Umbilical cord (tissue), 2 donors: ENCODE measurements around the gene RCE1. TPM values are rescaled to one million over a fixed set of nuclear protein-coding genes. Genes with fewer than 3 reads are reported as not detected.

Experiments
- DNase-seq: peaks from one replicate; pipeline ENCODE4 v3.0.0-alpha.2; 2015; ENCODE audit warnings: low spot score
- total RNA-seq: library from RNA; depleted of rRNA; stranded (reverse); fragments of >200 nt; gene quantifications from one replicate; pipeline ENCODE4 v1.2.3, GENCODE V29; 2014; ENCODE audit warnings: low replicate concordance; ENCODE audit not compliant: insufficient read depth

RCE1 gene
- total RNA-seq, 1 donor from 2014 or later, result 12.3 TPM

DNA sequence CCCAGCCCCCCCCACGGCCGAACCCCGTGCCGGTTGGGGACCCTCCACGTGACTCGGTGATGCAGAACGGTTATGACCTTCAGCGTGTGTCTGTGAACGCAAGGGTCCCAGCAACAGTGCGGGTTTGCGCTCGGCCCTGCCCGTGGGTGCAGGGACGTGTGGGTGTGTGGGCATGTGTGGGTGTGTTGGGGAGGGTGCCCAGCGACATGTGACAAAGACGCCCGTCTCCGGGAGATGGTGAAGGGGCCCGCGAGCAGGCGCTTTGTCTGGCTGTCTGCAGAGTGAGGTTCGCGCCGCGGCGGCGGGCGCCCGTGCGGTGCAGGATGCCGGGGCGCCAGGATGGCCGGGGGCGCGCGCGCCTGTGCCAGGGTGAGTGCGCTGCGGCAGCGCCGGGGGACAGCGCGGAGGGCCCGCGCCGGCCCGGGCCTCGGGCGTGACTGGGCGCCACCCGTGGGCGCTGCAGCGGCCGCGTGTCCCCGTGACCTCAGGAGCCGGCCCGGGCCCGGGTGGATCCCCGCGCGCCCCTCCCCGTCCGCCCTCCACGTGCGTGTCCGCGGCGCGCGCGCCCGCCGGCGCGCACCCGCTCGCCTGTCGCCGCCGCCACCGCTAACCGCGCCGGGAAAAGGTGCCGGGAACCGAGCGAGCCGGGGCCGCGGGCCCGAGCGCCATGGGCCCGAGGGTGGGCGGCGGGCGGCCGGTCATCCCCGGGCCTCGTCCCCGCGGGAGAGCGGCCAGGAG is 13.4 kb downstream of the RCE1 start, which contains the start of gene LRFN4:
LRFN4 (plus strand) TSS at position 569 of the 738 bp plus-strand sequence. CDS start 681 bp downstream, outside the sequence.
- DNase-seq, result no peak

DNA sequence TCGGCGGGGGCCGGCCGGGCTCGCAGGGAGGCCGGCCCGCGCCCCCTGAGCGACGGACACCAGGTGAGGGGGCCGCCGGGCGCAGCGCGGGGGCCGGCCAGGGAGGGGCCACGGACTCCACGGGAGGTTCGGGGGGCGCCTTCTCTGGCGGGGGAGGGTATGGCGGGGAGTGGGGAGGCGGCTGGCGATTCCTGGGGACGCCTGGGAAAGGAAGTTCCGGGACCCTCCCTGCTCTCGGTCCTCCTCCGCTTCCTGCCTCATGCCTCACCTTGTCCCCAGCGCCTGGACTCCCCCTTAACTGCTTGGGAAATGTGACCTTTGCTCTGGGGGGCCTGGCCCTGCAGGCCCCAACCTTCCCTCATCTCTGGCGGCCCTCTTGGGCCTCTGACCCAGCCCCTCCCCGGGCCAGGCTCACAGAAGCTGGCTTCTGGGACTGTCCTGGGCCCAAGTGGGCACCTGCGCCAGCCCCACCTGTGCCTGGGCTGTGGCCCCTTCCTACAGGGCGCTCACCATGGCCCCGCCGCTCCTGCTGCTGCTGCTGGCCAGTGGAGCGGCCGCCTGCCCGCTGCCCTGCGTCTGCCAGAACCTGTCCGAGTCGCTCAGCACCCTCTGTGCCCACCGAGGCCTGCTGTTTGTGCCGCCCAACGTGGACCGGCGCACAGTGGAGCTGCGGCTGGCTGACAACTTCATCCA is 14.1 kb downstream of the RCE1 start:
- no peak for DNase-seq

DNA sequence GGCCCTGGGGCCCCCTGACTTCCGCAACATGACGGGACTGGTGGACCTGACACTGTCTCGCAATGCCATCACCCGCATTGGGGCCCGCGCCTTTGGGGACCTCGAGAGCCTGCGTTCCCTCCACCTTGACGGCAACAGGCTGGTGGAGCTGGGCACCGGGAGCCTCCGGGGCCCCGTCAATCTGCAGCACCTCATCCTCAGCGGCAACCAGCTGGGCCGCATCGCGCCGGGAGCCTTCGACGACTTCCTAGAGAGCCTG is 14.6 kb downstream of the RCE1 start:
- DNase-seq, result no peak

DNA sequence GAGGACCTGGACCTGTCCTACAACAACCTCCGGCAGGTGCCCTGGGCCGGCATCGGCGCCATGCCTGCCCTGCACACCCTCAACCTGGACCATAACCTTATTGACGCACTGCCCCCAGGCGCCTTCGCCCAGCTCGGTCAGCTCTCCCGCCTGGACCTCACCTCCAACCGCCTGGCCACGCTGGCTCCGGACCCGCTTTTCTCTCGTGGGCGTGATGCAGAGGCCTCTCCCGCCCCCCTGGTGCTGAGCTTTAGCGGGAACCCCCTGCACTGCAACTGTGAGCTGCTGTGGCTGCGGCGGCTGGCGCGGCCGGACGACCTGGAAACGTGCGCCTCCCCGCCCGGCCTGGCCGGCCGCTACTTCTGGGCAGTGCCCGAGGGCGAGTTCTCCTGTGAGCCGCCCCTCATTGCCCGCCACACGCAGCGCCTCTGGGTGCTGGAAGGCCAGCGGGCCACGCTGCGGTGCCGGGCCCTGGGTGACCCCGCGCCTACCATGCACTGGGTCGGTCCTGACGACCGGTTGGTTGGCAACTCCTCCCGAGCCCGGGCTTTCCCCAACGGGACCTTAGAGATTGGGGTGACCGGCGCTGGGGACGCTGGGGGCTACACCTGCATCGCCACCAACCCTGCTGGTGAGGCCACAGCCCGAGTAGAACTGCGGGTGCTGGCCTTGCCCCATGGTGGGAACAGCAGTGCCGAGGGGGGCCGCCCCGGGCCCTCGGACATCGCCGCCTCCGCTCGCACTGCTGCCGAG is 15.1 kb downstream of the RCE1 start:
- no peak for DNase-seq

DNA sequence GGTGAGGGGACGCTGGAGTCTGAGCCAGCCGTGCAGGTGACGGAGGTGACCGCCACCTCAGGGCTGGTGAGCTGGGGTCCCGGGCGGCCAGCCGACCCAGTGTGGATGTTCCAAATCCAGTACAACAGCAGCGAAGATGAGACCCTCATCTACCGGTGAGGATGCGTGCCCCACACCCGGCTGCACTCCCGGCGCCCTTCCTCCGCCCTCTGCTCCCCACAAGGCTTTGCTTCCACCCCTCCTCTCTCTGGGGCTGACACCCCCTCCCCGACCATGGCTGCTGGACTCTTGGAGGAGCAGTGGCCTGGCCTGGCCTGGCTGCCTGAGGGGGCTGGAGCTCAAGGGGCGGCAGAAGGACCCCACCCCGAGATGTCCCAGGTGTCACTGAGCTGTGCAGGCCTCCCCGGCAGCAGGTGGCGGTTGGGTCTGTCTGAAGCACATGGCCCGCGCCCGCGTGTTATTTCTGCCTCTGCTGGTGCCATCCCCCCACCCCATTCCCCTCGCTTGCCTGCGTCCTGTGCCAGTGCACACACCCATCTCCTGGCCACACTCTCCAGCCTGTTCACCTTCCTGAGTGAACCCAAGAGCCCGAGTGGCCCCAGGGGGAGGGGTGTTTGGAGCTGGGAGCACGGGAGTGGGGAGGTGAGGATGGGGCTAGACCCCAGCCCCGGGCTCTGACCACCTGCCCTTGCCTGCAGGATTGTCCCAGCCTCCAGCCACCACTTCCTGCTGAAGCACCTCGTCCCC is 15.9 kb downstream of the RCE1 start:
- DNase-seq, result no peak

DNA sequence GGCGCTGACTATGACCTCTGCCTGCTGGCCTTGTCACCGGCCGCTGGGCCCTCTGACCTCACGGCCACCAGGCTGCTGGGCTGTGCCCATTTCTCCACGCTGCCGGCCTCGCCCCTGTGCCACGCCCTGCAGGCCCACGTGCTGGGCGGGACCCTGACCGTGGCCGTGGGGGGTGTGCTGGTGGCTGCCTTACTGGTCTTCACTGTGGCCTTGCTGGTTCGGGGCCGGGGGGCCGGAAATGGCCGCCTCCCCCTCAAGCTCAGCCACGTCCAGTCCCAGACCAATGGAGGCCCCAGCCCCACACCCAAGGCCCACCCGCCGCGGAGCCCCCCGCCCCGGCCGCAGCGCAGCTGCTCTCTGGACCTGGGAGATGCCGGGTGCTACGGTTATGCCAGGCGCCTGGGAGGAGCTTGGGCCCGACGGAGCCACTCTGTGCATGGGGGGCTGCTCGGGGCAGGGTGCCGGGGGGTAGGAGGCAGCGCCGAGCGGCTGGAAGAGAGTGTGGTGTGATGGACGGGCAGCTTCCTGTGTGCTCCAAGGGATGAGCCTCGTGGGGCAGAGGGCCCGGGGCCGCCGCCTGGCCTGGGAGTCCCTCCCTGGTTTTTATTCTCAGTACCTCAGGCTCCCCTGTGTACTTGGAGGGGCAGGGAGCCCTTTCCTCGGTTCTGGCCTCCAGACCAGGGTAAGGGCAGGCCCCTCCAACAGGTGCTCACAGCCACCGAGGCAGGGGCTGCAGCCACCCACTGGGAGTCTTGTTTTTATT is 16.6 kb downstream of the RCE1 start:
- DNase-seq, result no peak

DNA sequence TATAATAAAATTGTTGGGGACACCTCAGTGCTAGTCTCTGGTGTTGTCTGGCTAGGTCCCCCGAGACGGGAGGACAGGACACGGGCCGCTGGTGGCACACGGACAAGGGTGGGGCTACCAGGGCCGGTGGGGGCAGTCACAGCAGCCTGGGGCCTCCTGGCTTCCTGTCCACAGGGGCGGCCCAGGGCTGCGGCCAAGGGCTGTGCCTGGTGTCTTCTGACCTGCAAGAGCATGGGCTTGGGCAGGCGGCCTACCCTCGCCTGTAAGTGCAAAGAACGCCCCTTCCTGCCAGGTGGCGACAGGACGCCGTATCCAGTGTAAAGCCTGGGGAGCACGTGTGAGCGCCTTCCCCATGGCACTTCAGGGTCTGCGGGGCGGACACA is 17.2 kb downstream of the RCE1 start:
- no peak for DNase-seq

DNA sequence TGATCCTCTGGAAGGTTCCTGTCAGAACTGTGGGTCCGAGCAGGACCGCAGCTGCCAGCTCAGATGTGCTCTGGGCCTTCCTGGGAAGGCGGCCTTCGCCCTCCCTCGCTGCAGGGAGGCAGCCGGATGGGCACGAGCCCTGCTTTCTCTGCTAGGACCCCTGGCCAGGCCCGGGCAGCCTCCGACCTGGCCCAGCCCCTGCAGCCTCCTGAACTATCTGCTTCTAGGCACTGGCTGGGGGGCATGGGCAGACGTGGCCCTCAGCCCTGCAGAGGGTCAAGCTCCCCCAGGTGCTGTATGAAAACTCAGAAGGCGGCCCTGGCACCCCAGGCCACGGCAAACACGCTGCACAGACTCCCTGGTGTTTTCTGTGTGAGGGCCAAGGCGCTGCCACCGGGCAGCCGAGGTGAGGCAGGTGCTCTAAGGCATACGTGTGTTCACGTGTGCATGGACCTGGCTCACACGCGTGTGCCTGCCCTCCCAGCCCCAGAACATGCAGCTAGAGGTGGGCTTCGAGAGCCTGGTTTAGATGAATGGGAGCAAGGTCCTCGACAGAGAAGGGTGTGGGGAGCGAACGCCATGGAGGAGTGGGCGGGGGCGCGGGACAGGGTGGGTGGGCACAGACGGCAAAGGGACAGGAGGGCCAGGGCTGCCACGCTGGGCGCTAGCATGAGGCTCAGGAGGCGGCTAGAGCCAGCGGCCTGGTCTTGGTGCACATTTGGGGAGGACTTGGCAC is 18.0 kb downstream of the RCE1 start:
- DNase-seq, result no peak

DNA sequence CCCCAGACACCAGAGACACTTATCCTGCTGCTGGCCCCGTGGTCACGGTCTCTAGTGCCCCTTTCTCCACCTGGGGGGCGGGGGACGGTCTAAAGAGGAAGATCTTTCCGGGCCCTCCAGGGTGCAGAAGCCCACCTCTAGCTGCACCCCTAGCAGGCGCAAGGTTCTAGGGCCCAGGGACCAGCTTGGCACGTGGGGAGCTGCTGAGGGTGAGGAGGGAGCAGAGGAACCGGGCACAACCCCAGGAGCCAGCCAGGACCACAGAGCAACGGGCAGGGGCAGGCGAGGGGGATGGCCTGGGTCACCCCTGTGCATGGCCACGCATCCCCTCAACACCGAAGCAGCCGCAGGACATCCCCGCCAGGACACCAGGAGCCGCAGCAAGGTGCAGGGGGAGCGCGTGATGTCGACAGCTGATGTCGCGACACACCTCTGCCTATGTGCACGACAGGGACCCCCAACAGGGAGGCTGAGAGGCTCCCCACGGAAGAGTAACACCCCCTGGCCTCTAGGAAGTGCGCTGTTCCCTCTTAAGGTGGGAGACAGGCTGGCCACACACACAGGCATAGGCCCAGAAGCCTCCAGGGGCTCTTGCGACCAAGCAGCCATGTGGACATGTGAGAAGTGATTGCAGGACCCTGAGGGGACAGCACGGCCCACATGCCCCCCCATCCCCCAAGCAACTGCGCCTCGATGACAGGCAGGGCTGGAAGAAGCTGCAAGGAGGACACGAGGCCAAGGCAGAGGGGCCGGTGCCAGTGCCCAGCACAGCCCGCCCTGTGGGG is 18.7 kb downstream of the RCE1 start:
- no peak for DNase-seq

DNA sequence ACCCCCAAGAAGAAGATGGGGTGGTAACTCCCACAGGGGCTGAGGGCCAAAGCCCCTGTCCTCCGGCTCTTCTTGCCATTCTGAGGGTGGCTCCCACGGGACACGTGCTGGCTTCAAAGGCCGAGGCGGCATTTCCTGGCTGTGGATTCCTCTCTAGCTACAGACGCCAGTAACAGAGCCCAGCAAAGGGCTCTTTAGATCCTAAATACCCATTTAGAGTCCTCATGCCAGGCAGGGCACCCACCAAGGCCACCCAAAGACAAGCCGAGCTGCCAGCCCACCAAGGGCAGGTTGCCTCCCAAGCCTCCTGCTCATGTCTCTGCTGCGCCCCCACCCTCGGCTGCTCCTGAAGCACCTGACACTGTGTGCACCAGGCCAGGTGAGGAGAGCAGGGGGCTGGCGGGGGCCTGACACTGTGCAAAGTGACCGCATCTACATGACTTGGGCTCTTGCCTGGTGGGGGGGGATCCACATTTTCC is 19.4 kb downstream of the RCE1 start:
- no peak for DNase-seq

DNA sequence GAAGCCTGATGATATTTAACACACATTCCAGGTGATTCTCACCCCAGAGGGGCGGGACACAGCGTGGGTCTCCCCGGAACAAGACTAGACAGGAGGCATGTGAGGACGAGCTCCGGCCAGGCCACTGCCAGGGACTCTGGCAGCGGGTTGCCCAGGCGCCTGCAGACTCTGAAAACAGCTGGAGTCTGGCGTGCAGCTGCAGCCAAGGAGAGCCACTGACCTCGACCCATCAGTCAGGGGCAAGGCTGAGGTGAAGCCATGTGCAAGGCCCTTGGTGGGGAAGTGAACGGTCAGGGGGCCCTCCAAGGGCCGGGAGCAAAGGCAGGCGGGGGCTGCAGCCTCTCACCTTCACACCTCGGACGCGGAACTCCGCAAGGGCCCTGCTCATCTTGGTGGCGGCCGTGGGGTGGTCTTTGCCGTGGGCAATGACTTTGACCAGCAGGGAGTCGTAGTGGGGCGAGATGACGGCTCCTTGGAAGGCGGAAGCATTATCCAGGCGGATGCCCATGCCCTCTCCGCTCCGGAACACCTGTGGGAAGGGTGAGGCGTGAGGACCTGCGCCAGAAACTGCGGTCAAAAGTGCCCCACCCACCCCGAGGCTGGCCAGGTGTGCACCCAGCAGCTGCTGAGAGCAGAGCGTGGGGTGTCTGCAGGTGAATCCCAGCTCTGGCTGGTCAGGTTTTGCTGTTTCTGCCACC is 20.3 kb downstream of the RCE1 start:
- no peak for DNase-seq

DNA sequence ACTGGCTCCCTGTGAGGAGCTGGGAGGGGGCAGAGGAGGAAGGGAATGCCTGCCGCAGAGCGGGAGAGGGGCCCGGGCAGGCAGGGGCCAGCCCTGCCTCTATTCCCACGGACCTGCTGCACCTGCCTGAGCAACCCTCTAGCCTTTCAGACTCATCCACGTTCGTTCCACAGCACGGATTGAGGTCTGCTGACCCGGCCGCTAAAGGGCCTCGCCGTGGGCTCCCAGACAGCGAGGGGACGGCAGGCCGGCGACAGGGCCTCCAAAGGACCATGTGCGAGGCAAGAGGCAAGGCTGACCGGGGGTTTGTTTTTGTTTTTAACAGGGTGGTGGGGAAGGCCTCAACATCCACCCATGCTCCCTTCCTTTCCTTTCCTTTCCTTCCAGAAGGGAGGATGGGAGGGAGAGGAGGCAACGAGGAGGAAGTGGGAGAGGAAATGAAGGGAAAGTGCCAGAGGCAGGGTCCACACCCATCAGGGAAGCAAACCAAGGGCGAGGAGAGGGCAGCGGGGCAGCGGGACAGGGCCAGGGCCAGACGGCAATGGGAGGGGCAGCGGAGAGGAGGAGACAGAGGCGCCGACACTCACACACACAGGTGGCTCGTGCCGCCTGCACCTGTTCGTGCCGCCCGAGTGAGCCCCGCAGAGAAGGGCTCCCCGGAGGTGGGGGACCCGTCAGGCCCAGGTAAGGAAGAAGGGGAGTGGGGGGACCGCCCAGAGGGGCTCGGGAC is 21.1 kb downstream of the RCE1 start:
- DNase-seq, result no peak

DNA sequence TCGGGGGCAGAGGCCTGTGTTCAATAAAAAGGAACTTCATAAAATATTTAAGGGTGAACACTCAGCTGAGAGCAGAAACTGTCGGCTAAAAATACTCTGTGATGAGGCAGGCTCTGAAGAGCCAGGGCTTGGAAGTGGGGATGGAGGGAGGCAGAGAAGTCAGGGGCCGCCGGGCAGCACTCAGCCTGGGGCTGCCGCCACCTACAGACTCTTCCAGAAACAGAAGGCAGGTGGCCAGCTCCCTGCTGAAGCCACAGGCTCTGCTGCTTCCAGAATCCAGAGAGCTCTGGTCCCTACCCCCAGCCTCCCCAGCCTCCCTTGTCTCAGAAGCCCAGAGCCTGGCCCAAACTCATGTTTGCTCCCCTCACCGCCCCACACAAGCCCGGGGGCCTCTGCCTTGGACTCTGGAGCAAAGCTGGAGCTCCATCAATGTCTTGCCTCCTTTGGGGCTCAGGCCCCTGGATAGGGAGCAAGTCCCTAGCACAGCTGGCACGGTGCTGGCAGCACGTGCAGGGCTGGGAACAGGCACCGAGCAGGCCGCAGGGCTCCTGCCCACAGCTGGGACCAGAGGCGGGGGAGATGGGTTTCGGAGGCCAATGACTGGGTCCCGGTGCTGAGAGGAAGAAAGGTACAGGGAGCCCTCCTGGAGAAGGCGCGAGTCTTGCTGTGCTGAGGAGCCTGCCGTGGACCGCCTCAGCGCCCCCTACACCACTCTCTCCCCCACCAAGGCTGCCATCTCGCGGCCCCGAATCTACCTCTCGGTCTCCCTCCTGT is 21.9 kb downstream of the RCE1 start:
- no peak for DNase-seq

DNA sequence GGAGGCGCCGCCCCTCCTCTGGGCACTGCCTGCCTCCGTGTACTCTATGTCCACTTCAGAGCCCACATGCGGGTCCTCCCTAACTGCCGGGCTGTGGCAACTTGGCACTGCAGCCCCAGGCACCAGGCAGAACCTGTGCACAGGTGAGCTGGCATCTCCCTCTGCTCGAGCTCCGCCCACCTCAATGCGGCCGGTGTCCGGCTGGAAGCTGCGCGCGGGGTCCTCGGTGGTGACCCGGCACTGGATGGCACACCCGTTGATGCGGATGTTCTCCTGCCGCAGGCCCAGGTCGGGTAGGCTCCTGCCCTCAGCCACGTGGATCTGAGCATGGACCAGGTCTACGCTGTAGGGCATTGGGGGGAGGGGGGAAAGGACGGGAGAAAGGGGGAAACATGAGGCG is 22.8 kb downstream of the RCE1 start:
- DNase-seq, result no peak

DNA sequence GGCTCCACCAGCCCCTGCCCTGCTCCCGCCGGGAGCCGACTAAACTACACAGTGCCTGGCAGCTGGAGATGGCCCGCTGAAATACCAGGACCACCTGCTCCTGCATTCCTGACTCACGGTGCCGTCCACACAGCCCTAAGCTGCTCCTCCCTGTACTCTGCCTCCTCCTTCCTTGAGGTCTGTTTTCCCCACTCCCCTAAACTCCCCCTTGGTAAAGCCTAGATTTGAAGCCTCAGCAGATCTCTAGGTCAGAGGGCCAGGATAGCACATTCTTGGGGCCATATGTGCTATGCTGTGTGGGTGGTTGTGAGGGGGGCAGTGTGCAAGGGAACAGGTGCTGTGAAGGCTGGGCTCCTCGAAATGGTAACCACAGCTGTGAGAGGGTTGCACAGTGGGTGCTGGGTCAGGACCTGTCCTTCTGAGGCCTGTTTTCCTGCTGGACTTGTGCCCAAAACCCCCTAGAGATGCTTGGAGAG is 23.3 kb downstream of the RCE1 start:
- DNase-seq, result no peak

DNA sequence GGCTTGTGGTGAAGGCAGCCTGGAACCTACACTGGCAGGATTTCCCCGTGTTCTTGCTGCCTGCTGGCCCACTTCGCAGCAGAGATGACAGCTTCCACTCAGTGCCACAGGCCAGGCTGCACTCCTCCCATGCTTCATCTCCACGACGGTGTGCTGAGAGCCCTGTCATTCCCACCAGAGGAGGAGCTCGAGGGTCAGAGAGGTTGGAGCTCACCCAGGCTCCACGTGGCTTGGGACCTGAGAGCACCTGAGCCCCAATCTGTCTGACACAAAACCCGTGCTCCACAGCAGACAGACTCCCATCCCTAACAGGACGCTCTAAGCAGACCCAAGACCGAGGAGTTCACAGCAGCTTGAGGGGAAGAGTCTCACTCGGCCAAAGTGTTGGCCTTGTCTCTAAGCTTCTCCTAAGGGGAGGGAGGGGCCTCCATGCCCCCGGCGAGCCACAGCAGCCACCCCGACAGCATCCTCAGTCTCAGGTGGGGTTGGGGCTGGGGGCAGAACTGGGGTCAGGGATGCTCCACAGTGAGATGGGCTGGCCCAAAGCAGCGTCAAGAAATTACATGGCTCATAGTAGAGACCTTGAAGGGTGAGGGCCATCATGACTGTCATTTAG is 24.3 kb downstream of the RCE1 start:
- DNase-seq, result no peak
